Vagina (tissue), 2 donors: ENCODE data around the gene EYS.

Experiments
- POLR2A ChIP-seq, 2 donors: fragments of 450-650 bp; IDR thresholded peaks; one replicate each; pipeline ENCODE4 v1.6.1; 2017; ENCODE audit warnings: antibody characterized with exemption in 2 of 2, mild to moderate bottlenecking in 2 of 2, moderate library complexity in 2 of 2
- POLR2AphosphoS5 ChIP-seq, 2 donors: sonication (generic); formaldehyde crosslinking; IDR thresholded peaks; one replicate each; pipeline ENCODE4 v1.9.0; 2017; ENCODE audit warnings: antibody characterized with exemption in 2 of 2, mild to moderate bottlenecking in 2 of 2, low read depth in 1 of 2; ENCODE audit not compliant: insufficient read depth in 1 of 2

GRCh38 chr6:64064919-64065318, 1642.1 kb downstream of the EYS start:
- TF ChIP-seq POLR2AphosphoS5 (IDR thresholded peaks at IDR 0.05; ENCODE audit: insufficient read depth in 1 of 2, low read depth in 1 of 2) (no peak), POLR2A (IDR thresholded peaks at IDR 0.05) (no peak)
